Trophoblast cell (in vitro differentiated cells and primary cell): ENCODE data around the gene STYX.
"Not testable (repeated sequence)": the region's sequence is repeated elsewhere in the genome, so short reads cannot be mapped to it uniquely, and the experiment has no call there.

Experiments used
- DNase-seq, 2 donors: peaks; one replicate each; pipeline ENCODE4 v3.0.0-alpha.2; 2016
- H2AFZ ChIP-seq: 2 replicates; pipeline ENCODE4 v1.6.1; 2013; ENCODE audit warnings: low read length, moderate library complexity, mild to moderate bottlenecking; ENCODE audit not compliant: insufficient read depth, poor library complexity
- H2AK5ac ChIP-seq: 2 replicates; pipeline ENCODE4 v1.6.1; 2013; ENCODE audit warnings: mild to moderate bottlenecking, low read length
- H2BK120ac ChIP-seq: 2 replicates; pipeline ENCODE4 v1.6.1; 2013; ENCODE audit warnings: low read length, mild to moderate bottlenecking, moderate library complexity; ENCODE audit not compliant: insufficient read depth, poor library complexity
- H2BK12ac ChIP-seq: 2 replicates; pipeline ENCODE4 v1.6.1; 2013; ENCODE audit warnings: mild to moderate bottlenecking, low read length, moderate library complexity
- H2BK5ac ChIP-seq: 2 replicates; pipeline ENCODE4 v1.6.1; 2013; ENCODE audit warnings: low read length, low read depth, moderate library complexity, mild to moderate bottlenecking; ENCODE audit not compliant: poor library complexity
- H3K14ac ChIP-seq: 2 replicates; pipeline ENCODE4 v1.6.1; 2013; ENCODE audit warnings: mild to moderate bottlenecking, low read length
- H3K18ac ChIP-seq: 2 replicates; pipeline ENCODE4 v1.6.1; 2013; ENCODE audit warnings: mild to moderate bottlenecking, low read length
- H3K23ac ChIP-seq: 2 replicates; pipeline ENCODE4 v1.6.1; 2013; ENCODE audit warnings: low read length
- H3K27ac ChIP-seq: 2 replicates; pipeline ENCODE4 v1.5.1; 2013; ENCODE audit warnings: low read depth, mild to moderate bottlenecking, inconsistent platforms, low read length, moderate library complexity
- H3K27me3 ChIP-seq: 2 replicates; pipeline ENCODE4 v1.6.1; 2013; ENCODE audit warnings: inconsistent platforms, mild to moderate bottlenecking, low read length, moderate library complexity; ENCODE audit not compliant: insufficient read depth
- H3K36me3 ChIP-seq, 2 experiments: 1 replicate in 1 of 2; 2 replicates in 1 of 2; pipeline ENCODE4 v1.6.1; 2013; ENCODE audit warnings: low read length in 2 of 2, mild to moderate bottlenecking in 2 of 2, moderate library complexity in 1 of 2; ENCODE audit not compliant: insufficient read depth in 2 of 2, control insufficient read depth in 1 of 2
- H3K4ac ChIP-seq: 2 replicates; pipeline ENCODE4 v1.6.1; 2013; ENCODE audit warnings: low read depth, mild to moderate bottlenecking, low read length, moderate library complexity
- H3K4me1 ChIP-seq, 2 experiments: 1 replicate in 1 of 2; 2 replicates in 1 of 2; pipeline ENCODE4 v1.6.1; 2013; ENCODE audit warnings: low read length in 2 of 2, mild to moderate bottlenecking in 2 of 2, moderate library complexity in 1 of 2; ENCODE audit not compliant: insufficient read depth in 2 of 2, control insufficient read depth in 1 of 2
- H3K4me2 ChIP-seq: 2 replicates; pipeline ENCODE4 v1.6.1; 2013; ENCODE audit warnings: inconsistent platforms, mild to moderate bottlenecking, low read length, moderate library complexity
- H3K4me3 ChIP-seq: 2 replicates; pipeline ENCODE4 v1.5.1; 2013; ENCODE audit warnings: mild to moderate bottlenecking, low read depth, low read length, inconsistent platforms
- H3K79me1 ChIP-seq: one replicate; pipeline ENCODE4 v1.6.1; 2013; ENCODE audit warnings: low read length
- H3K79me2 ChIP-seq: 2 replicates; pipeline ENCODE4 v1.6.1; 2013; ENCODE audit warnings: low read length, mild to moderate bottlenecking; ENCODE audit not compliant: control insufficient read depth, insufficient read depth, poor library complexity
- H3K9ac ChIP-seq: 2 replicates; pipeline ENCODE4 v1.6.1; 2013; ENCODE audit warnings: mild to moderate bottlenecking, low read length
- H3K9me3 ChIP-seq: 2 replicates; pipeline ENCODE4 v1.6.1; 2013; ENCODE audit warnings: low read depth, mild to moderate bottlenecking, control low read depth, inconsistent platforms, low read length; ENCODE audit not compliant: insufficient read depth
- H4K12ac ChIP-seq: 2 replicates; pipeline ENCODE4 v1.6.1; 2013; ENCODE audit warnings: low read depth, mild to moderate bottlenecking, low read length, moderate library complexity
- H4K8ac ChIP-seq: 2 replicates; pipeline ENCODE4 v1.6.1; 2013; ENCODE audit warnings: low read depth, mild to moderate bottlenecking, low read length, moderate library complexity
- H4K91ac ChIP-seq: one replicate; pipeline ENCODE4 v1.6.1; 2013; ENCODE audit warnings: low read depth, mild to moderate bottlenecking, low read length, moderate library complexity
- WGBS: extraction: QIAGEN DNeasy Blood & Tissue Kit; methylation state at CpG from one replicate; pipeline ENCODE4 v1.1.7; 2013; ENCODE audit warnings: missing lambda C conversion rate; ENCODE audit not compliant: insufficient read length, insufficient coverage; ENCODE audit errors: extremely low coverage; 5-methylcytosine and 5-hydroxymethylcytosine counted together

STYX gene

GRCh38 chr14:52748647-52749292 is 18.8 kb downstream of the STYX start:
- Histone ChIP-seq H3K18ac (no peak overlapping the region), H3K23ac (no peak overlapping the region), H2BK12ac (no peak overlapping the region), H3K4me1 (no peaks in the 10 kb centered on the region), H3K9me3 (no peaks in the 10 kb centered on the region), H3K4me2 (no peak overlapping the region), H4K91ac (no peak overlapping the region), H2AK5ac (no peak overlapping the region), H3K79me2 (no peaks in the 10 kb centered on the region), H4K8ac (no peak overlapping the region), H3K36me3 (peaks cover 6 to 12% of the 10 kb centered on the region in 2 experiments), H2AFZ (no peak overlapping the region), H3K14ac (no peak overlapping the region), H3K79me1 (no peaks in the 10 kb centered on the region), H3K4ac (no peak overlapping the region), H2BK5ac (no peak overlapping the region), H3K4me3 (no peak overlapping the region), H3K9ac (no peak overlapping the region), H2BK120ac (no peak overlapping the region), H3K27me3 (no peaks in the 10 kb centered on the region), H4K12ac (no peak overlapping the region), H3K27ac (no peak overlapping the region)
- WGBS = no CpG with 5 or more reads among the region's 8 CpGs
- no peak for DNase-seq

- Histone ChIP-seq H4K12ac (no peak overlapping the region), H3K79me2 (no peaks in the 10 kb centered on the region), H2AFZ (no peak overlapping the region), H3K14ac (no peak overlapping the region), H3K36me3 (peaks cover 5 to 7% of the 10 kb centered on the region in 2 experiments), H3K23ac (no peak overlapping the region), H3K27me3 (no peaks in the 10 kb centered on the region), H3K79me1 (no peaks in the 10 kb centered on the region), H3K9me3 (no peaks in the 10 kb centered on the region), H3K9ac (no peak overlapping the region), H3K4me2 (no peak overlapping the region), H4K91ac (no peak overlapping the region), H2BK5ac (no peak overlapping the region), H3K4me1 (no peaks in the 10 kb centered on the region), H3K4ac (no peak overlapping the region), H2BK12ac (no peak overlapping the region), H3K4me3 (no peak overlapping the region), H3K18ac (no peak overlapping the region), H2AK5ac (no peak overlapping the region), H4K8ac (no peak overlapping the region), H3K27ac (no peak overlapping the region), H2BK120ac (no peak overlapping the region)
- no peak for DNase-seq
- WGBS = no CpG with 5 or more reads among the region's 5 CpGs
Observed at GRCh38 chr14:52755607-52756316, 25.8 kb downstream of the STYX start.

GRCh38 chr14:52759145-52759544 is 29.2 kb downstream of the STYX start:
- Histone ChIP-seq H2AK5ac (no peak overlapping the region), H3K4ac (no peak overlapping the region), H2BK120ac (no peak overlapping the region), H2BK12ac (no peak overlapping the region), H3K4me2 (no peak overlapping the region), H4K91ac (no peak overlapping the region), H3K23ac (no peak overlapping the region), H3K9ac (no peak overlapping the region), H2AFZ (no peak overlapping the region), H3K4me3 (no peak overlapping the region), H3K9me3 (no peaks in the 10 kb centered on the region), H3K36me3 (peaks cover 5 to 6% of the 10 kb centered on the region in 2 experiments), H3K18ac (no peak overlapping the region), H3K14ac (no peak overlapping the region), H3K79me1 (no peaks in the 10 kb centered on the region), H4K8ac (no peak overlapping the region), H3K79me2 (no peaks in the 10 kb centered on the region), H3K27me3 (no peaks in the 10 kb centered on the region), H3K27ac (no peak overlapping the region), H3K4me1 (no peaks in the 10 kb centered on the region), H2BK5ac (no peak overlapping the region), H4K12ac (no peak overlapping the region)
- no CpG with 5 or more reads among the region's 1 CpG for WGBS
- no peak for DNase-seq

- H2BK5ac ChIP-seq, H3K79me1 ChIP-seq, H4K8ac ChIP-seq, H3K79me2 ChIP-seq, H2AFZ ChIP-seq, H4K12ac ChIP-seq, H3K4me3 ChIP-seq, H2BK12ac ChIP-seq, H4K91ac ChIP-seq, DNase-seq, H2BK120ac ChIP-seq, H3K14ac ChIP-seq, H3K4ac ChIP-seq, H3K27ac ChIP-seq, H2AK5ac ChIP-seq, H3K4me2 ChIP-seq, H3K9me3 ChIP-seq, H3K23ac ChIP-seq, H3K27me3 ChIP-seq, H3K4me1 ChIP-seq, H3K18ac ChIP-seq, H3K9ac ChIP-seq: not testable (repeated sequence)
- no CpG with 5 or more reads among the region's 4 CpGs for WGBS
- peaks cover 10 to 16% of the 10 kb centered on the region in 2 experiments for H3K36me3 ChIP-seq
Observed at GRCh38 chr14:52762923-52763322, 33.0 kb downstream of the STYX start.
